Keratinocyte (primary cell): ENCODE data around the gene USP46.

ENCODE experiments used
- EZH2 ChIP-seq: IDR thresholded peaks from one replicate; pipeline ENCODE4 v1.6.1; 2012; ENCODE audit warnings: inconsistent platforms, mild to moderate bottlenecking, low read length, moderate library complexity
- TF ChIP-seq, protein P1 (sequence below), 3 experiments: IDR thresholded peaks in 1 of 3; conservative IDR thresholded peaks in 1 of 3; optimal IDR thresholded peaks in 1 of 3; 2 replicates in 2 of 3; 3 replicates in 1 of 3; pipeline versions ENCODE3 to v1.5.1; 2011; ENCODE audit warnings: low read length in 3 of 3, mild to moderate bottlenecking in 3 of 3, moderate library complexity in 2 of 3, control low read depth in 1 of 3, inconsistent platforms in 1 of 3; ENCODE audit not compliant: insufficient read depth in 2 of 3; ENCODE audit errors: extremely low read depth in 1 of 3

DNA sequence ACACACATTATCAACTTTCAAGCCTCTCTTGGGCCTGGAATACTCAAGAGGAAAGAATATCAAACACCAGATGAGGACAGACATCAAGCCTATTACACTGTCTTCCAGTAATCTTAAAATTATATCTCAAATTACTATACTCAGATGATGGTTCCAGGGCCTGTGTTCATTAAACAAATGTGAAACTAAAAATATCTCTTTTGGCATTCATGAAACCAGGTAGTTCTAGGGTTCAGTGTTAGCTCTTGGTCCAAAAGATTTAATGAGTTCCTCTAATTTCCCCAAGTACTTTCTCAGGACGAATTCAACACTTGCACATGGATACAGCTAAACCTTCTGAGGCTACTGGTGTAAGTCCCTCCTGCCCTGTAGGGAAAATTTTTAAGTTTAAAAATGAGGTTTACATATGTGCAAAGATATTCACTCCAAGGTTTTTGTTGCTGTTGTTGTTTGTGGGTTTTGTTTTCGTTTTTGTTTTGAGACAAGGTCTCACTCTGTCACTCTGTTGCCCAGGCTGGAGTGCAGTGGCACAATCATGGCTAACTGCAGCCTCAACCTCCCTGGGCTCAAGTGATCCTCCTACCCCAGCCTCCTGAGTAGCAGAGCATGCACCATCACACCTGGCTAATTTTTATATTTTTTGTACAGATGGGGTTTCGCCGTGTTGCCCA is 79.4 kb downstream of the USP46 start:
- TF ChIP-seq, protein P1, sequence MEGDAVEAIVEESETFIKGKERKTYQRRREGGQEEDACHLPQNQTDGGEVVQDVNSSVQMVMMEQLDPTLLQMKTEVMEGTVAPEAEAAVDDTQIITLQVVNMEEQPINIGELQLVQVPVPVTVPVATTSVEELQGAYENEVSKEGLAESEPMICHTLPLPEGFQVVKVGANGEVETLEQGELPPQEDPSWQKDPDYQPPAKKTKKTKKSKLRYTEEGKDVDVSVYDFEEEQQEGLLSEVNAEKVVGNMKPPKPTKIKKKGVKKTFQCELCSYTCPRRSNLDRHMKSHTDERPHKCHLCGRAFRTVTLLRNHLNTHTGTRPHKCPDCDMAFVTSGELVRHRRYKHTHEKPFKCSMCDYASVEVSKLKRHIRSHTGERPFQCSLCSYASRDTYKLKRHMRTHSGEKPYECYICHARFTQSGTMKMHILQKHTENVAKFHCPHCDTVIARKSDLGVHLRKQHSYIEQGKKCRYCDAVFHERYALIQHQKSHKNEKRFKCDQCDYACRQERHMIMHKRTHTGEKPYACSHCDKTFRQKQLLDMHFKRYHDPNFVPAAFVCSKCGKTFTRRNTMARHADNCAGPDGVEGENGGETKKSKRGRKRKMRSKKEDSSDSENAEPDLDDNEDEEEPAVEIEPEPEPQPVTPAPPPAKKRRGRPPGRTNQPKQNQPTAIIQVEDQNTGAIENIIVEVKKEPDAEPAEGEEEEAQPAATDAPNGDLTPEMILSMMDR (optimal IDR thresholded peaks at IDR 0.05 in 1 of 3, IDR thresholded peaks at IDR 0.05 in 1 of 3, conservative IDR thresholded peaks at IDR 0.05 in 1 of 3; ENCODE audit: extremely low read depth in 1 of 3, insufficient read depth in 2 of 3, low read length in 3 of 3), result no peak
- TF ChIP-seq EZH2, result no peak
